GM21786 (cell line): ENCODE results near the gene LMCD1.

Source experiments
- ATAC-seq: cut with Tn5 transposase; IDR thresholded peaks from one replicate; pipeline ENCODE4 v1.9.1; 2021; ENCODE audit not compliant: unreplicated experiment

LMCD1 gene

GRCh38 chr3:8501371-8502131, at the start of gene LMCD1:
LMCD1 (plus strand) TSS chr3:8501823; CDS start chr3:8501939, 116 bp downstream.
- ATAC-seq: peak; percentile 82

- ATAC-seq: no peak
Measured at GRCh38 chr3:8452112-8452511, 49.5 kb upstream of the LMCD1 start.

GRCh38 chr3:8453153-8453552, 48.5 kb upstream of the LMCD1 start:
- ATAC-seq: no peak

- no peak for ATAC-seq
Measured at GRCh38 chr3:8455526-8456411, 45.9 kb upstream of the LMCD1 start.

- no peak for ATAC-seq
Measured at GRCh38 chr3:8456412-8456811, 45.2 kb upstream of the LMCD1 start.

GRCh38 chr3:8457039-8457438, 44.6 kb upstream of the LMCD1 start:
- no peak for ATAC-seq

- no peak for ATAC-seq
Measured at GRCh38 chr3:8458238-8458661, 43.4 kb upstream of the LMCD1 start.

- no peak for ATAC-seq
Measured at GRCh38 chr3:8458711-8459110, 42.9 kb upstream of the LMCD1 start.

GRCh38 chr3:8460050-8460708, 41.4 kb upstream of the LMCD1 start:
- no peak for ATAC-seq

- ATAC-seq: no peak
Measured at GRCh38 chr3:8460815-8461456, 40.7 kb upstream of the LMCD1 start.

GRCh38 chr3:8464668-8465067, 37.0 kb upstream of the LMCD1 start:
- no peak for ATAC-seq

GRCh38 chr3:8466526-8466925, 35.1 kb upstream of the LMCD1 start:
- no peak for ATAC-seq

- no peak for ATAC-seq
Measured at GRCh38 chr3:8470801-8471200, 30.8 kb upstream of the LMCD1 start.

- no peak for ATAC-seq
Measured at GRCh38 chr3:8472549-8472948, 29.1 kb upstream of the LMCD1 start.

GRCh38 chr3:8473029-8473428, 28.6 kb upstream of the LMCD1 start:
- ATAC-seq: no peak

GRCh38 chr3:8473990-8474389, 27.6 kb upstream of the LMCD1 start:
- ATAC-seq: no peak

- no peak for ATAC-seq
Measured at GRCh38 chr3:8474991-8475390, 26.6 kb upstream of the LMCD1 start.

GRCh38 chr3:8480699-8481098, 20.9 kb upstream of the LMCD1 start:
- no peak for ATAC-seq

GRCh38 chr3:8481380-8481779, 20.2 kb upstream of the LMCD1 start:
- no peak for ATAC-seq

- ATAC-seq: no peak
Measured at GRCh38 chr3:8482263-8482662, 19.4 kb upstream of the LMCD1 start.
